ENCODE measurements around the gene SSBP4. TPM values are rescaled to one million over a fixed set of nuclear protein-coding genes. Genes with fewer than 3 reads are reported as not detected.

Gene SSBP4
- total and polyA plus RNA-seq, 2 of the 8 experiments (the other 6 are each of a cell fraction or from before 2014, with no cell fraction given), result 26.4 to 33.7 TPM

GRCh38 chr19:18431351-18432197 is 12.4 kb downstream of the SSBP4 start:
- Histone ChIP-seq H4K91ac (replicated peaks; ENCODE audit: insufficient read length, low read length) (peak overlapping the region; percentile 65), H3K36me3 (ENCODE audit: control insufficient read depth in 2 of 4, insufficient read depth in 4 of 4, low read length in 3 of 4) (peaks cover 2 to 13% (median 7%) of the 10 kb centered on the region in 4 experiments; a peak in 4 of 8 replicates), H4K5ac (ENCODE audit: insufficient read length, low read depth, low read length) (no peak overlapping the region), H2BK20ac (ENCODE audit: low read length) (peak overlapping the region; percentile 18; the same call in 1 of the 2 replicates), H3K4me2 (ENCODE audit: insufficient read depth in 1 of 2, low read depth in 2 of 2, low read length in 2 of 2) (peak overlapping the region in 1 of 2 experiments; percentile 51; a peak in 1 of 4 replicates), H2AFZ (ENCODE audit: low read length) (no peak overlapping the region), H3K18ac (ENCODE audit: extremely low read depth, low read length) (no peak overlapping the region; the same call in none of the 2 replicates), H2BK120ac (replicated peaks; ENCODE audit: low read depth, low read length) (no peak overlapping the region), H3K56ac (replicated peaks; ENCODE audit: insufficient read length, low read depth, low read length) (no peak overlapping the region), H3K23me2 (ENCODE audit: low read depth, low read length) (peaks cover 10% of the 10 kb centered on the region; the same call in 1 of the 2 replicates), H2AK5ac (ENCODE audit: low read depth, low read length) (peak overlapping the region; percentile 86; the same call in 1 of the 2 replicates), H3K27ac (ENCODE audit: low read depth, low read length) (no peak overlapping the region), H2BK5ac (ENCODE audit: low read depth, low read length) (no peak overlapping the region; the same call in 1 of the 2 replicates), H3K23ac (ENCODE audit: insufficient read length) (no peak overlapping the region), H3K4me3 (ENCODE audit: extremely low read depth in 1 of 4, insufficient read depth in 2 of 4, low read depth in 3 of 4, low read length in 4 of 4) (no peak overlapping the region), H4K8ac (ENCODE audit: extremely low read depth, insufficient read depth, low read length) (no peak overlapping the region), H2BK12ac (ENCODE audit: low read depth, low read length) (peak overlapping the region; percentile 63; the same call in 1 of the 2 replicates), H3K4ac (replicated peaks; ENCODE audit: insufficient read length, low read depth, low read length) (no peak overlapping the region), H3K79me2 (ENCODE audit: control insufficient read depth in 1 of 2, insufficient read depth in 2 of 2, low read length in 2 of 2) (no peaks in the 10 kb centered on the region), H3K4me1 (replicated peaks in 1 of 4; ENCODE audit: control insufficient read depth in 3 of 4, insufficient read depth in 4 of 4, low read length in 3 of 4) (peaks cover 0 to 46% (median 28%) of the 10 kb centered on the region in 4 experiments; a peak in 6 of 7 replicates), H3K9me3 (ENCODE audit: insufficient read depth in 2 of 2, low read depth in 1 of 2, low read length in 1 of 2) (no peaks in the 10 kb centered on the region), H3K27me3 (replicated peaks in 1 of 4; ENCODE audit: control insufficient read depth in 3 of 4, extremely low read depth in 1 of 4, insufficient read depth in 3 of 4, low read length in 3 of 4) (no peaks in the 10 kb centered on the region; a peak in 1 of 7 replicates), H4K20me1 (replicated peaks in 1 of 2; ENCODE audit: control insufficient read depth in 1 of 2, insufficient read depth in 2 of 2, low read length in 2 of 2) (peaks cover 0 to 17% of the 10 kb centered on the region in 2 experiments), H3K79me1 (ENCODE audit: low read depth, low read length) (no peaks in the 10 kb centered on the region; the same call in 1 of the 2 replicates), H3K14ac (ENCODE audit: insufficient read length) (no peak overlapping the region), H3K9ac (replicated peaks in 1 of 4; ENCODE audit: extremely low read depth in 1 of 4, low read depth in 3 of 4, low read length in 3 of 4) (no peak overlapping the region), H2BK15ac (ENCODE audit: low read length) (no peak overlapping the region)
- ChIA-PET CTCF (ENCODE audit: partially characterized antibody) (interaction anchor here (0.6 to 1.4 kb wide), 4 partner anchors 12 to 415 kb away, joined by 3 to 4 read pairs (median 4); partner anchors contain the start of gene SSBP4), POLR2A (ENCODE audit: partially characterized antibody) (interaction anchor here (0.6 to 6.7 kb wide), 7 partner anchors 7 to 484 kb away, joined by 3 to 65 read pairs (median 6); partner anchors contain the start of genes JUND and SSBP4)
- no peak for DNase-seq (ENCODE audit: low read depth in 1 of 2, low spot score in 2 of 2)
- FAIRE-seq, result no peak
- 75% methylated on average over 19 of the region's 34 CpGs; no CpG with 5 or more reads in 1 of the 2 experiments for WGBS, 2 experiments (ENCODE audit: extremely low coverage in 1 of 2, insufficient coverage in 1 of 2, insufficient read length in 1 of 2, insufficient replicate concordance in 2 of 2, low coverage in 1 of 2, low lambda C conversion rate in 2 of 2, missing lambda C conversion rate in 1 of 2)
- no peak for TF ChIP-seq ZNF274 (IDR thresholded peaks at IDR 0.05; ENCODE audit: borderline replicate concordance, extremely low read depth, low read length)
- TF ChIP-seq CTBP2 (IDR thresholded peaks at IDR 0.05; ENCODE audit: borderline replicate concordance, insufficient read depth, insufficient read length, low read length), result no peak
- no peak for TF ChIP-seq SIN3A (conservative IDR thresholded peaks at IDR 0.05 in 1 of 2, IDR thresholded peaks at IDR 0.05 in 1 of 2; ENCODE audit: low read depth in 1 of 2, low read length in 2 of 2)
- no peak for TF ChIP-seq POLR2A (IDR thresholded peaks at IDR 0.05; ENCODE audit: control extremely low read depth in 1 of 2, low read depth in 2 of 2, low read length in 2 of 2)
- TF ChIP-seq KDM1A (IDR thresholded peaks at IDR 0.05; ENCODE audit: borderline replicate concordance, low read length), result no peak
- TF ChIP-seq KDM5A (IDR thresholded peaks at IDR 0.05; ENCODE audit: low read length), result no peak
- TF ChIP-seq GABPA (IDR thresholded peaks at IDR 0.05; ENCODE audit: borderline replicate concordance, insufficient read depth, low read length), result no peak
- TF ChIP-seq SP2 (IDR thresholded peaks at IDR 0.05; ENCODE audit: low read length), result no peak
- no peak for TF ChIP-seq HDAC6 (IDR thresholded peaks at IDR 0.05; ENCODE audit: low read depth, low read length)
- no peak for TF ChIP-seq SUZ12 (IDR thresholded peaks at IDR 0.05; ENCODE audit: low read length)
- TF ChIP-seq NANOG (IDR thresholded peaks at IDR 0.05; ENCODE audit: insufficient read depth, low read depth, low read length, poor library complexity, severe bottlenecking), result no peak

Data from H1 (cell line).